ENCODE results near the gene NPHP4.

DNA sequence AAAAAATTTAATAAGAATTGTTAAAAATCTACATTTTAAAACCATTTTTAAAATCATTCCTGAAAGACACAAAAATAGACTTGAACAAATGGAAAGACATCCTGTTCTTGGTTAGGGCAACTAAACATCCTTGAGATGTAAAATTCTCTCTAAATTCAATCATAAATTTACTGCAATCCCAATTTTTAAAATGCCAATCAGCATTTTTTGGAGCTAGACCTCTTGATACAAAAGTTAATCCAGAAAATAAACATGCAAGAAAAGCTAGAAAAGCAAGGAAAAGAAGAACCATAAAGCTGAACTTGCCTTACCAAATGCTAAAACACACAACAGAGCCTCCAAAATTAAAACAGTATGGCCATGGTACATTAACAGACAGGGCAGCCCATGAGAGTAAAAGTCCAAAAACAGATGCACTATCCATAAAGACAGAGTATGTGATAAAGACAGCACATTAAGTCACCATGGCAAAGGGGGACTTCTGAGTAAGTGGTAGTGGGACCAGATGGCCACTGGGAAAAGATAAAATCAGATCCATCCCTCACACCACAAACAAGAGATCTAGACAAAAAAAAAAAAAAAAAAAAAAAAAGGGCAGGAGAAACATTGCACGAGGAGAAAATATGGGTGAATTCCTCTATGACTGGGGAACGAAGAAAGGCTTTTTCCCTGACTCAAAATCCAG is 51.4 kb downstream of the NPHP4 start:
- TF ChIP-seq, protein P1, sequence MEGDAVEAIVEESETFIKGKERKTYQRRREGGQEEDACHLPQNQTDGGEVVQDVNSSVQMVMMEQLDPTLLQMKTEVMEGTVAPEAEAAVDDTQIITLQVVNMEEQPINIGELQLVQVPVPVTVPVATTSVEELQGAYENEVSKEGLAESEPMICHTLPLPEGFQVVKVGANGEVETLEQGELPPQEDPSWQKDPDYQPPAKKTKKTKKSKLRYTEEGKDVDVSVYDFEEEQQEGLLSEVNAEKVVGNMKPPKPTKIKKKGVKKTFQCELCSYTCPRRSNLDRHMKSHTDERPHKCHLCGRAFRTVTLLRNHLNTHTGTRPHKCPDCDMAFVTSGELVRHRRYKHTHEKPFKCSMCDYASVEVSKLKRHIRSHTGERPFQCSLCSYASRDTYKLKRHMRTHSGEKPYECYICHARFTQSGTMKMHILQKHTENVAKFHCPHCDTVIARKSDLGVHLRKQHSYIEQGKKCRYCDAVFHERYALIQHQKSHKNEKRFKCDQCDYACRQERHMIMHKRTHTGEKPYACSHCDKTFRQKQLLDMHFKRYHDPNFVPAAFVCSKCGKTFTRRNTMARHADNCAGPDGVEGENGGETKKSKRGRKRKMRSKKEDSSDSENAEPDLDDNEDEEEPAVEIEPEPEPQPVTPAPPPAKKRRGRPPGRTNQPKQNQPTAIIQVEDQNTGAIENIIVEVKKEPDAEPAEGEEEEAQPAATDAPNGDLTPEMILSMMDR (IDR thresholded peaks at IDR 0.05; ENCODE audit: extremely low read depth in 1 of 2, insufficient read depth in 1 of 2, low read depth in 1 of 2, low read length in 2 of 2), result no peak
- no peak for TF ChIP-seq POLR2A (IDR thresholded peaks at IDR 0.05; ENCODE audit: low read depth, low read length)
- no peak for TF ChIP-seq EZH2 (IDR thresholded peaks at IDR 0.05; ENCODE audit: borderline replicate concordance, low read depth, low read length, severe bottlenecking)
- TF ChIP-seq, protein P2, sequence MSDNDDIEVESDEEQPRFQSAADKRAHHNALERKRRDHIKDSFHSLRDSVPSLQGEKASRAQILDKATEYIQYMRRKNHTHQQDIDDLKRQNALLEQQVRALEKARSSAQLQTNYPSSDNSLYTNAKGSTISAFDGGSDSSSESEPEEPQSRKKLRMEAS (IDR thresholded peaks at IDR 0.05; ENCODE audit: insufficient read depth, insufficient read length), result no peak
- no peak for TF ChIP-seq POLR2AphosphoS5 (IDR thresholded peaks at IDR 0.05; ENCODE audit: insufficient read depth, low read depth, low read length)

Data from endothelial cell of umbilical vein (primary cell).